NAMALWA (cell line): ENCODE measurements around the gene HSD17B1.
"Not testable (repeated sequence)": the region's sequence is repeated elsewhere in the genome, so short reads cannot be mapped to it uniquely, and the experiment has no call there.

Experiments
- DNase-seq: peaks from one replicate; pipeline ENCODE4 v3.0.0-alpha.2; 2015; ENCODE audit warnings: low spot score

The HSD17B1 gene

GRCh38 chr17:42548070-42548837 lies 4.5 kb upstream of the HSD17B1 start:
- peak; percentile 52 for DNase-seq

GRCh38 chr17:42548993-42549755 lies 3.5 kb upstream of the HSD17B1 start:
- DNase-seq, result no peak

- no peak for DNase-seq
Measured at GRCh38 chr17:42553161-42553818, 567 bp downstream of the HSD17B1 start.

GRCh38 chr17:42553866-42554249 lies 1.1 kb downstream of the HSD17B1 start:
- DNase-seq, result no peak

- DNase-seq, result peak; percentile 91
Measured at GRCh38 chr17:42554250-42555121, 1.8 kb downstream of the HSD17B1 start.

GRCh38 chr17:42555122-42555622 lies 2.4 kb downstream of the HSD17B1 start:
- DNase-seq, result no peak

- DNase-seq, result not testable (repeated sequence)
Measured at GRCh38 chr17:42555961-42556617, 3.4 kb downstream of the HSD17B1 start.

GRCh38 chr17:42559075-42559474 lies 6.4 kb downstream of the HSD17B1 start:
- no peak for DNase-seq

- no peak for DNase-seq
Measured at GRCh38 chr17:42560246-42560645, 7.5 kb downstream of the HSD17B1 start.

- DNase-seq, result peak; percentile 96
Measured at GRCh38 chr17:42561897-42562387, 9.2 kb downstream of the HSD17B1 start, which contains the start of gene COASY. COASY (plus strand) TSS chr17:42562148; CDS start chr17:42562623, 475 bp downstream.

GRCh38 chr17:42562388-42563142 lies 9.8 kb downstream of the HSD17B1 start:
- DNase-seq, result no peak

- no peak for DNase-seq
Measured at GRCh38 chr17:42563143-42563509, 10.4 kb downstream of the HSD17B1 start.

- no peak for DNase-seq
Measured at GRCh38 chr17:42563543-42563942, 10.8 kb downstream of the HSD17B1 start.

GRCh38 chr17:42563950-42564349 lies 11.2 kb downstream of the HSD17B1 start:
- no peak for DNase-seq

GRCh38 chr17:42564815-42565522 lies 12.2 kb downstream of the HSD17B1 start:
- no peak for DNase-seq

GRCh38 chr17:42565523-42566214 lies 12.9 kb downstream of the HSD17B1 start:
- DNase-seq, result no peak

GRCh38 chr17:42566215-42566882 lies 13.6 kb downstream of the HSD17B1 start:
- DNase-seq, result no peak

- DNase-seq, result peak; percentile 94
Measured at GRCh38 chr17:42566883-42567573, 14.3 kb downstream of the HSD17B1 start, which contains the start of gene MLX. MLX (plus strand) TSS chr17:42567100; CDS start chr17:42567125, 25 bp downstream.
